ENCODE data around the gene CSPG4.

Gene CSPG4

DNA sequence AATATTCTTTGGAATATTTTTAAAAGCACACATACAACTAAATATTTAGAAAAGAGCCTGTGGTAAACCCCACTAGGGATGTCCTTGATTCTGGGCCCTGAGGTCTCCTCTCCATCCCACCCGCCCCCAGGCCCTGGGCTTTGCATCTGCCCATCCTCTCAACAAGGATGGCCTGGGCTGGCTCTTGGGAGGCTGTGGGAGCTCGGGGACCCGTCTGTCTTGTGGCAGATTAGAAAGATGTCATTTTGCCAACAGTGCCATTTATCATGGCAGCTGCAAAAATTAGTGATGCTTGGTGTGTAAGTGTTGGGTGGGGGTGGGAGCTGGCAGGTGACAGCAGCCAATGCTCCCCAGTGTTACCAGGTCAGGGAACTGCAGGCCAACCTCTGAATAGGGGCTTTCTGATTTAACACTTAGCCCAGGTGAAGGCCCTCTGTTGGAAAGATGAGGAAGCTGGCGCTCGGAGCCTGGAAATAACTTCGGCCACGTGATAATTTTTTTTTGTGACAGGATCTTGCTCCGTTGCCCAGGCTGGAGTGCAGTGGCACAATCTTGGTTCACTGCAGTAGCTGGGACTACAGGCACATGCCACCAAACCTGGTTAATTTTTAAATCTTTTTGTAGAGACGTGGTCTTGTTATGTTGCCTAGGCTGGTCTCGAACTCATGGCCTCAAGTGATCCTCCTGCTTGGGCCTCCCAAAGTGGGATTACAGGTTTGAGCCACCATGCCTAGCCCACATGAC is 16.9 kb upstream of the CSPG4 start:
- in situ Hi-C loops (cut with HindIII; ENCODE audit: low sequenced_read_pairs): no loop called here
- TF ChIP-seq, protein P1, sequence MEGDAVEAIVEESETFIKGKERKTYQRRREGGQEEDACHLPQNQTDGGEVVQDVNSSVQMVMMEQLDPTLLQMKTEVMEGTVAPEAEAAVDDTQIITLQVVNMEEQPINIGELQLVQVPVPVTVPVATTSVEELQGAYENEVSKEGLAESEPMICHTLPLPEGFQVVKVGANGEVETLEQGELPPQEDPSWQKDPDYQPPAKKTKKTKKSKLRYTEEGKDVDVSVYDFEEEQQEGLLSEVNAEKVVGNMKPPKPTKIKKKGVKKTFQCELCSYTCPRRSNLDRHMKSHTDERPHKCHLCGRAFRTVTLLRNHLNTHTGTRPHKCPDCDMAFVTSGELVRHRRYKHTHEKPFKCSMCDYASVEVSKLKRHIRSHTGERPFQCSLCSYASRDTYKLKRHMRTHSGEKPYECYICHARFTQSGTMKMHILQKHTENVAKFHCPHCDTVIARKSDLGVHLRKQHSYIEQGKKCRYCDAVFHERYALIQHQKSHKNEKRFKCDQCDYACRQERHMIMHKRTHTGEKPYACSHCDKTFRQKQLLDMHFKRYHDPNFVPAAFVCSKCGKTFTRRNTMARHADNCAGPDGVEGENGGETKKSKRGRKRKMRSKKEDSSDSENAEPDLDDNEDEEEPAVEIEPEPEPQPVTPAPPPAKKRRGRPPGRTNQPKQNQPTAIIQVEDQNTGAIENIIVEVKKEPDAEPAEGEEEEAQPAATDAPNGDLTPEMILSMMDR (IDR thresholded peaks at IDR 0.05; ENCODE audit: low read depth, low read length, missing control alignments): no peak
- no peak for DNase-seq (ENCODE audit: low read depth)
- no peak overlapping the region for H3K4me3 ChIP-seq (ENCODE audit: low read depth, low read length)

DNA sequence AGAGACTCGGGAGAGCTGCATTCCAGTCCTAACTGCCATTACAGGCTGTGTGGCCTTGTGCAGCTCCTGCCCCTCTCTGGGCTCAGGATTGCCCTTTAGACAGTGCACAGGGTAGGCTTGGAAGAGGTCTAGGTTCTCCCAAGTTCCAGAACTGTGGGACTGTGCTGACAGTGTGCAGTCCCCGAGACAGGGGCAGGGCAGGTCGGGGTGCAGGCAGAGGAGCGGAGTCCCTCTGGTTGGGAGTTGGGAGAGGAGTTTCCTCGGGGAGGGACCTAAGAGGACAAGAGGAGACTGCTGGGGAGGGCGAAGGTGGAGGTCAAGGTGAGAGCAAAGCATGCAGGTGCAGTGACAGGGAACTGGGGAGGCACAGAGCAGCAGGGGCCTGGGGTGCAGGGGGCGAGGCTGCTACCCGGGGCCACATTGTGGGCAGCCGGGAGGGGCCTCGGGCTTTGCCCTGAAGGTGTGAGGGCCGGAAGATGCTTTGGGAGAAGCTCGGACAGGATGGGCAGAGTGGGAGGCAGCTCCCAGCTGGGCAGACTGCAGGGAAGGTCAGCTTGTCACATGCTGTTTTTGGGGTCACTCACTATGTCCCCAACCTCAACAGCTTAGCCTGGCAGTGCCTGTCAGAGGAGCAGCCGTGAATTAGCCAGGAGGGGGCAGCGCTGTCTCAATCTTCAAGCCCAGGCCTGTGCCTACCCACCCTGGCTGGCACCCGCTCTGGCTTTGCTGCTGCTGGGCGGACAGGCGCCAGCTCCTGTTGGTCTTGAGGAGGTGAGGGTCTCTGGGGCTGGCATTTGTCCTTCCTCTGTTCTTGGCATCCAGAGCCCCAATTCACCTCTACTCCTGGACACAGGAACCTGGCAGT is 15.4 kb upstream of the CSPG4 start:
- TF ChIP-seq, protein P1 (IDR thresholded peaks at IDR 0.05; ENCODE audit: low read depth, low read length, missing control alignments): peak; percentile 53
- no peak overlapping the region for H3K4me3 ChIP-seq (ENCODE audit: low read depth, low read length)
- in situ Hi-C loops (cut with HindIII; ENCODE audit: low sequenced_read_pairs): no loop called here
- no peak for DNase-seq (ENCODE audit: low read depth)

DNA sequence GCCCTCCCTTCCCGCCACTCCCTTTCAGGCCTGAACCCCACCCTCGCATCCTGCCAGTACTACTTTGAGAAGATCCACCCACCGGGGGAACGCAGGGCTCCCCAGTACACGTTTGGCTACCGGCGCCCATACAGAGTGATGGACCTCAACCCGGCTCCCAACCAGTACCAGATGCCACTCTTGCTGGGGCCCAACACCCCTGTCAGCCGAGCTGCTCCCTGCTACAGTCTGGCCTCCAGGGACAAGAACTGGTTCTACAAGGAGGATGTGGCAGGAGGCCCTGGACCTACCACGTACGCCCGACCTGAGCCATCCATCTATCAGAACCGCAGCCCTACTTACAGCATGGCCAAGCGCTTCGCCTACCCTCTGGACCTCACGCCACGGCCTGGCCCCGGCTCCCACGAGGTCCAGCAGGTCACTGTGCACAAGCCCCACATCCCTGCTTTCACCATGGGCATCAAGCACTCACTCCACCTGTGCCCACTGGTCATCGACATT is 14.4 kb upstream of the CSPG4 start:
- DNase-seq (ENCODE audit: low read depth): no peak
- TF ChIP-seq, protein P1 (IDR thresholded peaks at IDR 0.05; ENCODE audit: low read depth, low read length, missing control alignments): no peak
- no peak overlapping the region for H3K4me3 ChIP-seq (ENCODE audit: low read depth, low read length)
- in situ Hi-C loops (cut with HindIII; ENCODE audit: low sequenced_read_pairs): no loop called here

DNA sequence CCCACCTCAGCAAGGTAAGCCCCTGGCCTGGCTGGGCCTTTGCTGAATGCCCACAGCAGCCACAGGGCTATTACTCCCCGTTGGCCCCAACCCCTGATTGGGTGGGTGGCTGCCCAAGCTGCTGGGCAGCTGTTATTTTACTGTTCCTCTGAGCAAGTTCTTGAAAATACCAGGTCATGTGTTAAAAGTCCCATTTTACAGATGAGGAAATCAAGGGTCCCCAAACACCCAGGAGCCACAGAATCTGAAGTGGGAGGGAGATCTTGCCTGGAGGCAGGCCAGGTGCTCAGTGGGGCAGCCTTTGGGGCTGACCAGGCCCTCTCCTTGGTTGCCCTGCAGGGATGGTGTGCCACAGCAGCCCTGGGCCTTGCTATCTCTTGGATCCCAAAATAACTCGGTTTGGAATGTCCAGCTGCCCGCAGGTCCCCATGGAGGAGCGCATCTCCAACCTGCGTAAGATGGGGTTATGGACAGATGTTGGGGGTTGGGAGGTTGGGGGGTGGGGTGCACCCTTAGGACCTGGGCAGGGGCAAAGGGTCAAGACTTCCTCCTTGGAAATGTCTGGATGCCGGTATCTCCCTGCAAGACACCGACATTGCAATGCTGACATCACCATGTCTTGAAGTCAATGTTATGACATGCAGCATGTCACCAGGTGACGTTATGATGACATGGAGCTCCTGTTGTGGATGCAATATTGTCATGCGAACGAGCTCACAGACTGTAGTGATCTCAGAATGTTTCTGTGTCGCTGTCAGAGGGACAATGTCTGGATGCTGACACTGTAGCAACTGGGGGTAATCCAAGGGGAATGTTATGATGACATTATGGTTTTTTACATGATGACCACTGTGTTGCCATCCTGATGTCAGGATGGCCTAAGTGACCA is 13.3 kb upstream of the CSPG4 start:
- H3K4me3 ChIP-seq (ENCODE audit: low read depth, low read length): no peak overlapping the region
- in situ Hi-C loops (cut with HindIII; ENCODE audit: low sequenced_read_pairs): no loop called here
- no peak for DNase-seq (ENCODE audit: low read depth)
- TF ChIP-seq, protein P1 (IDR thresholded peaks at IDR 0.05; ENCODE audit: low read depth, low read length, missing control alignments): no peak

DNA sequence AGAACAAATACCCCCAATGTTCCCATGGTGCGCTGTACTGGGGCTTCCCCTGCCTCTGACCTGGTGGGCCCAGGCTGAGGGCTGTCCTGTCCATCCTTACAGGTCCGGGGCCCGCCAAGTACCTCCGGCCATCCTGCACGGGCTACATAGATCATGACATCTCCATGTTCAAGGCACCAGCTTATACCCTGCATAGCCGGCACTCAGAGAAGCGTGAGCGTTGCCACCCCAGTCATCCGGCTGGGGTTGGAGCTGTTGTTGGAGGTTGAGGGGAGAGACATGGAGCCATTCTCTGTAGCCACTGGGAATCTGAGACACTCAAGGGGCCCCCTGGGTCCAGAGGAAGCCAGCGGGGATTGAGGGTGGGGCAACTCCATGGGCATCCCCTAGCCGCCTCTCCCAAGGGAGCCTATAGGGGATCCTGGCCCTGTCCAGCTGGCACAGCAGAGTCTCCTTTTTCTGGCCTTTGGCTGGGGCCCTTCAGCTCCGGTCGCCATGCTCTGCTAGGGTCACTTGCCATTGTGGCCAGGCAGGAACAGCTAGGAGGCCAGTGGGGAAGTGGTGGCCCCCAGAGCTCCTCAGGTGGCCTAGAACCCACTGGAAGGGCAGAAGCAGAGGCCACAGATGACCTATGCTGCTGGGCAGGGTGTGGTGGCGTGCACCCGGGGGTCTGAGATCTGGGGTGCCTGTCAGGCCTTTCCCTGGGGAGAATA is 12.5 kb upstream of the CSPG4 start:
- no peak overlapping the region for H3K4me3 ChIP-seq (ENCODE audit: low read depth, low read length)
- in situ Hi-C loops (cut with HindIII; ENCODE audit: low sequenced_read_pairs): no loop called here
- TF ChIP-seq, protein P1 (IDR thresholded peaks at IDR 0.05; ENCODE audit: low read depth, low read length, missing control alignments): no peak
- DNase-seq (ENCODE audit: low read depth): no peak
